22Rv1 (cell line): ENCODE measurements around the gene VPS50.

Source experiments
- H3K27ac ChIP-seq: fragments of 450-650 bp; 2 replicates; pipeline ENCODE4 v1.5.1; 2017
- ZFX ChIP-seq: fragments of 450-650 bp; IDR thresholded peaks from 2 replicates; pipeline ENCODE4 v1.6.1; 2017; ENCODE audit warnings: antibody characterized with exemption, borderline replicate concordance
- TF ChIP-seq, protein P1 (sequence below): fragments of 450-650 bp; IDR thresholded peaks from 2 replicates; pipeline ENCODE4 v1.5.1; 2017; ENCODE audit warnings: mild to moderate bottlenecking

VPS50 gene, protein sequence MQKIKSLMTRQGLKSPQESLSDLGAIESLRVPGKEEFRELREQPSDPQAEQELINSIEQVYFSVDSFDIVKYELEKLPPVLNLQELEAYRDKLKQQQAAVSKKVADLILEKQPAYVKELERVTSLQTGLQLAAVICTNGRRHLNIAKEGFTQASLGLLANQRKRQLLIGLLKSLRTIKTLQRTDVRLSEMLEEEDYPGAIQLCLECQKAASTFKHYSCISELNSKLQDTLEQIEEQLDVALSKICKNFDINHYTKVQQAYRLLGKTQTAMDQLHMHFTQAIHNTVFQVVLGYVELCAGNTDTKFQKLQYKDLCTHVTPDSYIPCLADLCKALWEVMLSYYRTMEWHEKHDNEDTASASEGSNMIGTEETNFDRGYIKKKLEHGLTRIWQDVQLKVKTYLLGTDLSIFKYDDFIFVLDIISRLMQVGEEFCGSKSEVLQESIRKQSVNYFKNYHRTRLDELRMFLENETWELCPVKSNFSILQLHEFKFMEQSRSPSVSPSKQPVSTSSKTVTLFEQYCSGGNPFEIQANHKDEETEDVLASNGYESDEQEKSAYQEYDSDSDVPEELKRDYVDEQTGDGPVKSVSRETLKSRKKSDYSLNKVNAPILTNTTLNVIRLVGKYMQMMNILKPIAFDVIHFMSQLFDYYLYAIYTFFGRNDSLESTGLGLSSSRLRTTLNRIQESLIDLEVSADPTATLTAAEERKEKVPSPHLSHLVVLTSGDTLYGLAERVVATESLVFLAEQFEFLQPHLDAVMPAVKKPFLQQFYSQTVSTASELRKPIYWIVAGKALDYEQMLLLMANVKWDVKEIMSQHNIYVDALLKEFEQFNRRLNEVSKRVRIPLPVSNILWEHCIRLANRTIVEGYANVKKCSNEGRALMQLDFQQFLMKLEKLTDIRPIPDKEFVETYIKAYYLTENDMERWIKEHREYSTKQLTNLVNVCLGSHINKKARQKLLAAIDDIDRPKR

DNA sequence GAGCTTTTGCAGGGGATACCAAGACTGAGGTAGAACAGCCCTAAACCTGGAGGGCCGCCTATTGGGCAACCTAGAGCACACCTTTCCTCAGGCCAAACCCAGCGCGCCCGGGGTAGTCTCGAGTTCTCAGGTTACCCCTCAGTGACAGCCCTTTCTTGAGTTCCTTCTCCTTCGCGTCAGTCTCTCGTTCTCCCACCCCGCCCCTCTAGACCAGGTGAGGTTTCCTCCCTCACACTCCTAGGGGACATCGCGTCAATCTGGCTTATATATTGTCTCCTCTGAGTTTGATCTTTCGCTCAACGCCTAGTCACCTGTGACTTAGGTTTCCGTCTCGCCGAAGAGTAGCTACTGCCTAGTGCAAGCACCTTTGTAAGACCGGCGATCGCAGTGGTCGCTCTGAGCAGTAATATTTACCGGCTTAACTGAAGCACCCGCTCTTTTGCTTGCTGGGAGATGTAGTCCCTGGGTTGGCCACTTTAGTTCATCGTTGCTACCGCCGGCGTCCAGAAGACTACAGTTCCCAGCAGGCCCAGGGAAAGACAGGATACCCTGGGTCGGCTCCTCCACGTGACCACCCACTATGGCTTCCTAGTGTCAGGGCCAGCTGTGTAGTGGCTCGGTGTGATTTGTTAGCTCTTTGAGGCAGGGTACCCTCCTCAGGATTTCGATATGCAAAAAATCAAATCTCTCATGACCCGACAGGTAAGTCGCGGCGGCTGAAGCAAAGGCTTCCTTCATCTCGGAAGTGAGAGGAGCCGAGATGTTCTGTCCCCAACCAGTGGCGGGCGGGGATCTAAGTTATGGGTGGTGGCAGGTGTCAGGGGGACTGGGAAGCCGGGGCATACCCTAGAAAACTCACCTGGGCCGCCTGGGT is at the start of gene VPS50:
Gene VPS50 (plus strand): TSS at position 568 of the 874 bp plus-strand sequence. CDS start 102 bp downstream, at position 670.
- peak within 1 kb of the TSS; percentile 85 for H3K27ac ChIP-seq
- TF ChIP-seq, protein P1, sequence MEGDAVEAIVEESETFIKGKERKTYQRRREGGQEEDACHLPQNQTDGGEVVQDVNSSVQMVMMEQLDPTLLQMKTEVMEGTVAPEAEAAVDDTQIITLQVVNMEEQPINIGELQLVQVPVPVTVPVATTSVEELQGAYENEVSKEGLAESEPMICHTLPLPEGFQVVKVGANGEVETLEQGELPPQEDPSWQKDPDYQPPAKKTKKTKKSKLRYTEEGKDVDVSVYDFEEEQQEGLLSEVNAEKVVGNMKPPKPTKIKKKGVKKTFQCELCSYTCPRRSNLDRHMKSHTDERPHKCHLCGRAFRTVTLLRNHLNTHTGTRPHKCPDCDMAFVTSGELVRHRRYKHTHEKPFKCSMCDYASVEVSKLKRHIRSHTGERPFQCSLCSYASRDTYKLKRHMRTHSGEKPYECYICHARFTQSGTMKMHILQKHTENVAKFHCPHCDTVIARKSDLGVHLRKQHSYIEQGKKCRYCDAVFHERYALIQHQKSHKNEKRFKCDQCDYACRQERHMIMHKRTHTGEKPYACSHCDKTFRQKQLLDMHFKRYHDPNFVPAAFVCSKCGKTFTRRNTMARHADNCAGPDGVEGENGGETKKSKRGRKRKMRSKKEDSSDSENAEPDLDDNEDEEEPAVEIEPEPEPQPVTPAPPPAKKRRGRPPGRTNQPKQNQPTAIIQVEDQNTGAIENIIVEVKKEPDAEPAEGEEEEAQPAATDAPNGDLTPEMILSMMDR, result peak; percentile 18; the same call in 1 of the 2 replicates
- no peak for TF ChIP-seq ZFX

DNA sequence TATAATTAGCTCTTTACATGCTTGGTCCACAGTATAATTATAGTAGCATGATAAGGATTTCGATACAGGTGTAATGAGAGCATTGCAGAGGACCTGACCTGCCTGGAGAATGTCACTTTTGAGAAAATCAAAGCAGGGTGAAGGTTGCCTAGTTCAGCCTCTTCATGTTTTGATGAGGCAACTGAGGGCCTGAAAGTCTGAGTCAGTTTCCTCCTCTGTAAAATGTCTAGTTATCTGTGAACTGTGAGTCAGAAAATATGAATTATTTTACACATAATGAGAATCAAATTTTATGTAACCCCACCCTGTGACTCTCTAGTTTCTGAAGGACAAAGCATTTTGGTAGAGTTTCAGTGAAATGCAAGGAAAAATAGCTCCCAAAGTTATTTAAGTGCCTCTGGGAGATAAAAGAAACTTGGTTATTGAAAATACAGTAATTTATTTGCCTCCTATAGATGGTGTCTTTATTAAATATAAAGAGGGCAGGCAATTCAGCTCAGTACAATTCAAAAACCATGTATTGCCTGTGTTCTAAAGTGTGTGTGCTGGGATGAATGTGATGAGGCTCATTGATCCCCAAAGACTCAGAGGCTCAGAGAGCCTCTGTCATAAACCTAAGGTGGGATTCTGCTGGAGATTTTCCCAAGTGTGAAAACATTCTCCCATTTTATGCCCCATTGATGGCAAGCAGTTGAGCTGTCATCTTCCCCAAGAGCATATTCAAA is 46.7 kb upstream of the VPS50 start:
- no peak overlapping the region for H3K27ac ChIP-seq
- TF ChIP-seq, protein P1, result no peak
- no peak for TF ChIP-seq ZFX

DNA sequence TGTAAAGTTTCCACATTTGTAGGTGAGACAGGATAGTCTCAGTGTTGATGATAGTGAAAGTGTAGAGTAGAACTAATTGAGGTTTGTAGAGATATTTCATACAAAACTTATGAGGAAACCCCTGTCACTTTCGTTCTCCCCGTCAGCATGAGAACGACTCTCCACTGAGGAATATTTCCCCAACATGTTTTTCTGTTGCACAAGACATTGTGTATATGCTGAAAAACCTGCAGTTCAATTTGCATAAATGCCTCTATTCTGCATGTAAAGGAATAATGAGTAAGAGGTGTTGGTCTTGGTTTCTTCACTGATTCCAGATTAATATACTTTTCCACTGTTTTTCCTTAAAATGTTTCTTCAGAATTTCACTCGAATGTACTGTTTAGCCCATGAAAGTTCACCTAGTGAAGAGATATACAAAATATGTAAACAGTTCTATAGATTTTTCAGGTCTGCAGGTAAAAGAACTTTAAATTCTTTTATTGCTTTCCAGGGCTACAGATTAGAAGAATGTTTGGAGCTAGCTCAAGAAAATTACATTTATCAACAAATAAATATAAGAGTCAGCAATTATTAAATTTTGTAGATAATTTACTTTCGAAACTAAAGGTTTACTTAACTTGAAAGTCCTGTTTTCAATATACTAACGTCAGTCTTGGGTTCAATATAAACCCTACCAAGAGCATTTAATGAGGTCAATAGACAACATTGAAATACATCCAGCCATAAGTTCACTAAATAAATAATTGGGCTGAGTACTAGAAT is 43.1 kb upstream of the VPS50 start:
- no peak overlapping the region for H3K27ac ChIP-seq

DNA sequence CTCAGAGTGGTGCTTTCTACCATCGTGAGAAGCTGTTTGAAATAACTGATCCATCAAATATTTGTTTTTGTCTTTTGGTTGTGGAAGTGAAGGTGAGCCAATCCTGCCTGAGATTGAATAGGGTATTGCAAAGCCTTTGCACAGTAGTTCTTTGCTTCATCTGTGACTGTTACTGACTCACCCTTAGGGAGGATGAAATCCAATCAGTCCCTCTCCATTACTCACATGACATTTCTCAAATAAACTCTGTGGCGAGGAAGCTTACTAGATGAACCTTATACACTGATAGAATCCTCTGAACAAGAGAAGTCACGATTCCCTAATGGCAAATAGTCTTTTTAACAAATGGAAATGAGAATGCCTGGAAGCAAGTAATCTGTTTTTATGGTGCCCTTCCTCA is 37.8 kb upstream of the VPS50 start:
- no peak overlapping the region for H3K27ac ChIP-seq
- no peak for TF ChIP-seq ZFX
- TF ChIP-seq, protein P1, result no peak

More for the DNA sequence above, 43.1 kb upstream of the VPS50 start:
- no peak for TF ChIP-seq ZFX
- TF ChIP-seq, protein P1, result no peak

DNA sequence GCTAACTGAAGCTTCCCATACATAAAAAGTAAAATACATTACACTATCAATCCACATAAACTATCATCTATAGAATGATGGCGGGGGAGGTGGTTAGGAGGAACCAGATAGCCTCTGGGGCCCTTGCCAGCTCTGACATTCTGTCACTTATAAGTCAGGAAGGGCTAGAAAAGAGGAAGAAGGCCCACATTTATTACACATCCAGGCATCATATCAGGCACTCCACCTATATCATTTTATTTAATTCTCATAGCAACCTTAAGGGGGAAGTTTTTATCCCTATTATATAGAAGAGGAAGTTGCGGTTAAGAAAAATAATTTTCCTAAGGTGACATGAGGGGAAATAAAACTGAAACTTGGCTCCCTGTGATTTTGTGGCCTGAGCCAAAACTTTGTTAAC is 35.8 kb upstream of the VPS50 start:
- H3K27ac ChIP-seq, result no peak overlapping the region
- TF ChIP-seq ZFX, result no peak
- TF ChIP-seq, protein P1, result no peak
